NCI-H460 (cell line): ENCODE measurements around the gene TNIK. TPM values are rescaled to one million over a fixed set of nuclear protein-coding genes. Genes with fewer than 3 reads are reported as not detected.
"Not testable (repeated sequence)": the region's sequence is repeated elsewhere in the genome, so short reads cannot be mapped to it uniquely, and the experiment has no call there.

Experiments
- DNase-seq: peaks from one replicate; pipeline ENCODE4 v3.0.0-alpha.2; 2016; ENCODE audit warnings: low read depth; ENCODE audit errors: extremely low read depth
- total RNA-seq: library from RNA; depleted of rRNA; stranded (reverse); fragments of >200 nt; shearing (Covaris generic); gene quantifications from 2 replicates; pipeline ENCODE4 v1.2.3, GENCODE V29; 2014

The TNIK gene
- total RNA-seq, 1 experiment from 2014 or later = 1.1 TPM

DNA sequence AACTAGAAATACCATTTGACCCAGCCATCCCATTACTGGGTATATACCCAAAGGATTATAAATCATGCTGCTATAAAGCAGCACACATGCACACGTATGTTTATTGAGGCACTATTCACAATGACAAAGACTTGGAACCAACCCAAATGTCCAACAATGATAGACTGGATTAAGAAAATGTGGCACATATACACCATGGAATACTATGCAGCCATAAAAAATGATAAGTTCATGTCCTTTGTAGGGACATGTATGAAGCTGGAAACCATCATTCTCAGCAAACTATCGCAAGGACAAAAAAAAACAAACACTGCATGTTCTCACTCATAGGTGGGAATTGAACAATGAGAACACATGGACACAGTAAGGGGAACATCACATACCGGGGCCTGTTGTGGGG, 340.8 kb downstream of the TNIK start:
- not testable (repeated sequence) for DNase-seq

- DNase-seq = not testable (repeated sequence)
These were observed 341.2 kb downstream of the TNIK start for GRCh38 chr3:171118993-171119392.

DNA sequence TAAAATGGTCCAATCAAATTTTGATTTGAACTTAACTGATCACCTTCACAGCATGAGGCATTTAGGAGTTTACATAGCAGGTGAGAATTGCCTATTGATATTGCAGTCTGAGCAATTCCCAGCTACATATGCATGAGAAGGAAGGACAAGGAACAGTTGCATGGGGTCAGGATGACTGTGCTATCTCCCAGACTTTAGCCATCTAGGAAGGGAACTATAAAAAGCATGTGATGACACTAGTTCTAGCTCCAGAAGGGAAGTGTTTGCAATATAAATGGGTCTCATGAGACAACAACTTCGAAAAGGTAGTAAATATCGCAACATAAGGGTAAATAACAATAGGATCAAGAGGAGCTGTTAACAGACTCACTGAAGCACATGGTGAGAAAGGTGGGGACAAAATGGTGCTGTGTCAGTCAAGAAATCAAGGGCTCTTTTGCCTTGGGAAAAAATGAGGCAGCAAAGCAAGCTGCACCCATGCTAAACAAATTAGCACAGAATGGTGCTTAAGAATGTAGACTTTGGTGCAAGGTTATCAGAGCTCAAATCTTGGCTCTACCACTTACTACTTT, 343.3 kb downstream of the TNIK start:
- no peak for DNase-seq

- DNase-seq = no peak
These were observed 343.8 kb downstream of the TNIK start for GRCh38 chr3:171116365-171116764.

DNA sequence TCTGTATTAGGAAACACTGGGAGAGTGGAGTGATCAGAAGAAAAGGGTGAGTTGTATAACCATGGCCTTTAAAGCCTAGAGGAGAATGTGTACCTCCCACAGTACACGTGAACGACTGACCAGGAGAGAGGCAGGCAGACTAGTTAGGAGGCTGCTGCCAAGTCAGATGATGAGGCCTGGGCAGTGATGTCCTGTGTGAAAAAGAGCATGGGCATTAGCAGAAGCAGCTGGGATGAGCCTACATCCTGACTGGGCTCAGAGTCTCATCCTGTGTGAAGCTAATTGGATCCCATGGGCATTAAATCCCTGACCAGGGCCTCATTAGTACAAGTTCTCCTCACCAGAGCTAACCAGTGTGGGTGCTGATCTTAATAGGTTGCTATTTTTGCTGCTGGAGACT, 344.5 kb downstream of the TNIK start:
- DNase-seq = no peak

DNA sequence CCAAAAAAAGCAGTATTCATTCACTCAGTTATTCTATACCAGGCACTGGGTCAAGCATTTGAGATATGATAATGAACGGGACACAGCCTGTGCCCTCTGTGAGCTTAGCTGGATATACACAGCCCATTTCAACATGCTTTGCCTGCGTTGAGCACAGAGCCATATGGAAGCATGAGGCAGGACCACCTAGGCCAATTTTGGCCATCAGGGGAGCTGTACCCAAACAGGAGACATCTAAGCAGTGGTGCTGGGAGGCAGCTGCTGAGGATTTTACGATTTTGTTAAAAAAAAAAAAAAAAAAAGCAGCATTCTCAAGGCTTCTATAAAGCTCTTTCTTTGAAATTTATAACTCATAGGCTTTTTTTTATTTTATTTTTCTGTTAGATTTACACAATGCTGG, 346.5 kb downstream of the TNIK start:
- no peak for DNase-seq

DNA sequence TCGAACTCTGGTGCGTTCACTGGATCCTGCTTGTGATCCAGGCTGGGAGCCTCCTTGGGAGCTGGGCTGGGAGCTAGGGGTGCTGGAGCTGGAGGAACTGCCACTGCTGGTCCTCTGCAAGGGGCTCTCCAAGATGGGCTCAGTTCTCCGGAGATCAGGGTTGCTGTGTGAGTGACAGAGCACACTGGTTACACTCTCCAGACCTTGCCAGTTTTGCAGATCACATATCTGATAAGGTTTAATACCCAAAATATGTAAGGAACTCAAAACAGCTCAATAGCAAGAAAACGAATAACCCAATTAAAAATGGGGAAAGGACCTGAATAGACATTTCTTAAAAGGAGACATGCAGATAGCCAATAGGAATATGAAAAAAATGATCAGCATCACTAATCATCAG, 349.5 kb downstream of the TNIK start:
- DNase-seq = no peak

GRCh38 chr3:171108066-171108465, 352.1 kb downstream of the TNIK start:
- no peak for DNase-seq

DNA sequence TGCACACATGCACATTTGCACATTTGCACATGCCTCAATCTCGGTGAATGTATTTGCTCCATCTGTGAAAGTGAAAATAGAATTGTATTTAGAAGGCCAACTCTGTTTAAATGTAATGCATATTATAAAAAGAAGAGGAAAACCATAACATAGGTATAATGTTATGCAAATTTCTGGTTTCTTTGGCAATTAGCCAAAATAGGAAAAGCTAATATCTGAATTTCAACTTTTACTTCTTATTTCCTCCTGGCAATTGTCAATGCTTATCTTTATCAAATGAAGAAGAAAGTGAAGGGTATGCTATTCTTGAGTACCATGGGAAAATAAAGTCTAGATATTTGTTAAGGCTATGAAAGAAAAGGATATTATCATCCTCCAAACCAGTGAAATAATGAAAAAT, 357.0 kb downstream of the TNIK start:
- DNase-seq = no peak

DNA sequence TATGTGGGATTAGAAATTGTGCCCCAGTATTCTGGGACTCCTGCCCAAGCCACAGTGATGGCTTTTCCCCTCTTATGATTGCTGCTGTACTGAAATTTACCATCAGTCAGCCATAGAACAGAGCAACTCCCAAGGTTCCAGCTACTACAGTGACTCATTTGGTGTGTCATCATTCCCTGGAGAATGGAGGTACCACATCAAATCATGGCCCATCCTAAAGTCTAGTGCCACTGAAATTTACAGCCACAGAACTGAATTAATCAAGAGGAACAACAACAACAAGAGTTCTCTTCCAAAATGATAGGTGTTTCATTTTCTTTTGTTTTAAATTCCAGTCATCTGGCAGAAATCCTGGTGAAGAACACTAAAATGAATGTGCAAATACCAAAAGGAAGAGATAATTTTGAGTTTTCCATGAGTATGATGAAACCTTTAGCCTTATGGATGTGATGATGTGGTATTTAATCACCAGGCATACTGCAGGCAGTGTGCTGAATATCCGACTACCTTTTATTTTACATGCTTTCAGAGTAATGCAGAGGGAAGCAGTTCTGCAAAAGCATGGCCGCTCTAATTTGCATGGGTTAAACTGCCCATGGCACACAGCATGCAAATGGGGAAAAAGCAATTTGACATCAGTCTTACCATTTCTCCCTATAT, 358.1 kb downstream of the TNIK start:
- DNase-seq = no peak

DNA sequence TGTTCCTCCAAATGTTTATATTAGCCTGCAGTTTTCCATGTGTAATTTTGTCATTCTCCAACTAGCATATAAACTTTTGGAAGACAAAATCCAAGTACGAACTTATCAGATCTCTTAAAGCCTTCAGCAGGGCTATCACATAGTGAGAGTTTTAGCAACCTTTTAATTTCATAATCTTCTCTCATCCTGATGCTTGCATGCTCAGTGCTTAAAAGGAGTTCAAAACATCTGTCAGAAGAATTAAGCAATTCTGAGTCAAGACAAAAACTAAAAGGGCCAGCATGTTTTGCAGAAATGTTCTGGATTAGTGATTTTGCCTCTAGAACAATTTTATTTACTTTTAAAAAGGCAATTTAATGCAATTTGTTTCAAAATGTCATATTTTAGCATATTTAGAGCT, 360.3 kb downstream of the TNIK start:
- no peak for DNase-seq

GRCh38 chr3:171095063-171095462, 365.1 kb downstream of the TNIK start:
- no peak for DNase-seq

GRCh38 chr3:171094411-171094810, 365.8 kb downstream of the TNIK start:
- no peak for DNase-seq

DNA sequence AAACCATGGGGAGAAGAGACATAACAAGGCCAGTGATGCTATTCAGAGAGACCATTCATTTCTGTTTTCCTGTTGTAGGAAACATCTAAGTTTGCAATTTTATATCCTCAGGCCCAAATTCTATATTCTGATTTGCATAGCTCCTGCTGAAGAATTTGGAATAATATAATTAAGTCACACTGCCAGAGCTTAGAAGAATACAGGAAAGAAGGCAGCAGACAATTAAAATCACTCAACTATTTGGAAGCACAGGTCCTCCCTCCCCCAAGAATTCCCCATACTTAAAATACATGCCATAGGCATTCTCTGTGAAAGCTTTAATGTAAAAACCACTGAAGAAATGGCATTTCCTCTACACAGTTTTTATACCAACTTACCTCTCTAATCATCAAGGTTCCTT, 366.7 kb downstream of the TNIK start:
- no peak for DNase-seq

DNA sequence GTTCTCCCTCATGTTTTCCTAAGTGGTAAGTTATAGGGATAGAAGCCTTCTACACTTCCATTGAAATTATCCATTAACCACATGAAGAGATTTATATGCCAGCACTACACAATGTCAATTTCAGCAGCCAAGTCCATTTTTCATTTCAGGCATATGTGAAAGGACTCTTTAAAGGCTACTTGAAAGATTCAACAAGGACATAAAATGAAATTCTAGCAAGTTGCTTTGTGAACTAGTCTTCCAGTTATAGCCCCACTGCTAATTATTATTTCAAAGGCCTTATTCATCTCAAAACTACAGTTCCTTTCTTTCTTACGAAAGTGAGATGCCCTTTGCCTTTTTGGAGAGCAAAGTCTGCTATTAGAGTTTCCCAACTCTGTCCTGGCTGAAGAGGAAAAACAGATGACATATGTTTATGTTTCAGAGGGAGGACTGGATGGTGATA, 367.7 kb downstream of the TNIK start:
- DNase-seq = no peak

DNA sequence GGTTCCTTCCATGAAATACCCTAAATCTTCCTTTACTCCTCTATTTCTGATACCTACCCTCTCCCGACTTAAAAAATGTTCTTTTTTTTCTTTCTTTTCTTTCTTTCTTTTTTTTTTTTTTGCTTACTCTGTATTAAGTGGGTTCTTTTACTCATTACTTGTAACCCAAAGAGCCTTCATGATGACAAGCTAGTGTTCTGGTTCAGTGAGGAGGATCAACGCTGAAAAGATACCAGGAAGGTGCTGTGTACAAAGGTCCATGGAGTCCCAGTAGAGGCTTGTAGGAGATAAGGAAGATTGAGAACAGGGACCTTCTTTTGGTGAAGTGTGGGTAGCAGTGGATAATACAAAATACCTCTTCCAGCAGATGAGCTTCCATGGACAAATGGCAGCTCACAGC, 369.9 kb downstream of the TNIK start:
- DNase-seq = no peak

DNA sequence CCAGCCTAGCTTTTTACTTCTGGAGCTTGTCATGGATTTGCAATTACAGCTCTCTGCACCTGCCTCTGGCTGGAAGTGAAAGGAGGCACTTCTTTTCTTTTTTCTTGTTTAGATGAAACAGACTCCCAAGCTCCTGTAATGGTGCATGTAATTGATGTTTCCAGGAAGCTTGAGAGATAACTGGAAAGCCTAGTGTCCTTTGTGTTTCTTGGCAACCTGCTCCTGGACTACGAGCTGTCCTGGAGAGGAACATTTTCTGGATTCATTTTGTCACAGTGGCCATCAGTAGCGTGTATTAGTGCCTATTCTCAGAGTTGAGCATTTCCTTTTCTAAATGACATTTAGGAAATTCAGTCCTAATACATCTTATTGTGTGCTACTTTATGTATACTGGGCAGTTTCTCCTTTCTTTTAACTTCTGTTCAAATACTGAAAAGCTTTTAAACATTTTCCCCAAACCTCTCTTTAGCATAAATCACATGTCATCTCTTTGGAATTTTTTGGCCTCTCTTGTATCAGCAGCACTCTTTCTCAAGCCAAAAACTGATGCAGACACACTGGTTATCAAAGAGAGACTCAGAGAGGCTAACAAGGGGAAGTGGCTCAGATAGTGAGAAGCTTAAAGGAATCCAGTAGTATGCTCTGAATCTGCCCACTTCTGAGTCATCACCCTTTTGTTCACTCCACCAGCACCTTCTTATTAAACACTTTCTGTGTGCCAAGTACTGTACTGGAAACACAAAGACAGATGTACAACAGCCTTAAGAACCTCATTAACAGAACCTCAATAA, 371.0 kb downstream of the TNIK start:
- DNase-seq = no peak

DNA sequence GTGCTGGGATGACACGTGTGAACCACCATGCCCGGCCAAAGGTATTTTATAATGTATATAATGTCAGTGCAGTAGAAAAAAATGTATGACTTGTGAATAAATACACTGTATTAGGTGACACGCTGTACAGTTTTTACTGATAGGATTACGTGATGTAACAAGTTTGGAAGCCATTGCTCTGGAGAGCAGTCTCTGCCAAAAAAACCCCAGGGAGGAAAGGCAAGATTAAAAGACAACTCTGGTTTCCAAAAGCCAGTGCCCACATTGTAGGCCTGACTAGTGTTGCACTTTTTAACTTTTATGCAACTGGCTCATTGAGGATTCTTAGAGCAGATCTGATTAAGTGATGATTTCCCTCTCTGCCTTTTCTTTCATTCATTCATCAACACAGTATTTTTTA, 371.7 kb downstream of the TNIK start:
- no peak for DNase-seq

DNA sequence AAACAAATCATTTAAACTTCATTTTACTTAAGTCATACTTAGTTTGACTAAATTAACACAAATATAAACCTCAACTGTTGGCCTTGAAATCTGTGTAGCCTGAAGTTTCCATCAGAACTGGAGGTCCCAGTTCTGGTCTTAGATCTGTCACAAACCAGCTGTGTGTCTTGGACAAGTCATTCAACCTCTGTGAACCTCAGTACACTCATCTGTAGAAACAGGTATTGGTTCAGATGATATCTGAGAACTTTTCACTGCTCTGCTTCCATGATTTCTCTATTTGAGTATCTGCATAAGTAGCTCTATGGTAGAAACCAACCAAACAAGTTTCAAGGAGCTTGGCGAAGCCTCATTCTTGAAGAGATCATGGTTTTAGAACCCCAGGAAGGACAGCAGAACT, 373.3 kb downstream of the TNIK start:
- DNase-seq = no peak

DNA sequence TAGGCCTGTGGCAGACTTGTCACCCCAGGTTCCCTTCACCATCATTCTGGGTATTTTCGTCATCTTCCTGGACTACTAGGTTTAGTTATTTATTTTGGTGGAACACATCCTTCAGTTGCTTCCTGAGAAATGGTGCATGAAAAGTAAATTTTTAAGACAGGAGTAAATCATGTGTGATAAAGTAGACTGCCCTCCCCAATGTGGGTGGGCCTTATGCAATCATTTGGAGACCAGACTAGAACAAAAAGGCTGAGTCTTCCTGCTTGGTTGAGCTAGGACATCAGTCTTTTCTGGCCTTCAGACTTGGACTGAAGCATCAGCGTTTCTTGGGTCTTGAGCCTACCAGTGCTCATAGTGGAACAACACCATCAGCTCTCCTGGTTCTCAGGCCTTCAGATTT, 382.9 kb downstream of the TNIK start:
- no peak for DNase-seq

DNA sequence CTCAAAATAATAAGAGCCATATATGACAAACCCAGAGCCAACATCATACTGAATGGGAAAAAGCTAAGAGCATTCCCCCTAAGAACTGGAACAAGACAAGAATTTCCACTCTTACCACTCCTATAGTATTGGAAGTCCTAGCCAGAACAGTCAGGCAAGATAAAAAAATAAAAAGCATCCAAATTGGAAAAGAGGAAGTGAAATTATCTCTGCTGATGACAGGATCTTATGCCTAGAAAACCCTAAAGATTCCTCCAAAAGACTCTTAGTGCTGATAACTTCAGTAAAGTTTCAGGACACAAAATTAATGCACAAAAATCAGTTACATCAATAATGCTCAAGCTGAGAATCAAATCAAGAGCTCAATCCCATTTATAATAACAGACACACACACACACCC, 387.8 kb downstream of the TNIK start:
- DNase-seq = no peak

DNA sequence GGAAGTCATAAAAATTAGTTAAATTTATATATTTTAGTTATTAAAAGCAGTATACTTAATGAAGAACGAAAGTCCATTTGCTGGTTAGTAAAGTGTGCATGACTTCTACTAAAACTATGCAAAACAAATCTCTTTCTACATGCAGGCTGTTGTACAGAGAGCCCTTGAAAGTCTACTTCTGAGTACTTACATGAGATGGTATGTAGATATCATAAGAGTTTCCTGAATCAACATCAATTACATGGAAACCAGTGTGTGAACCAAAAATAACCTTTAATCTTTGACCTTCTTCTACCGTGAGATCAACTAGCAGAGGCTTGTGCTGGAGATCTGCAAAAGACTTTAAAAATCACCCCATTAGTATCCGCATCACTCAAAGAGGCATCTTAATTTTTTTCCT, 391.5 kb downstream of the TNIK start:
- DNase-seq = no peak
